IMR-90 (cell line): ENCODE data around the gene CASP8AP2. TPM values are rescaled to one million over a fixed set of nuclear protein-coding genes. Genes with fewer than 3 reads are reported as not detected.

ENCODE experiments used
- ATAC-seq: fragments of 200-7000 bp; cut with Tn5 transposase; 2 replicates; pipeline ENCODE4 v1.9.1; 2020; ENCODE audit warnings: low read depth, mild to moderate bottlenecking, moderate library complexity
- BruUV-seq: library from RNA; stranded (reverse); fragments of 400-500 nt; replicated peaks from 2 replicates; lab custom pipeline; 2021; lab: Mats Ljungman, UMichigan
- CTCF ChIA-PET: fragments of 300-600 bp; formaldehyde crosslinking; extraction: SDS; loops from one replicate; lab custom pipeline; 2021; ENCODE audit warnings: antibody characterized with exemption; lab: Yijun Ruan, JAX
- POLR2A ChIA-PET: fragments of 300-600 bp; sonication (Branson Sonifier 250); formaldehyde crosslinking; loops from one replicate; lab custom pipeline; 2022; ENCODE audit warnings: antibody characterized with exemption; ENCODE audit not compliant: unreplicated experiment; lab: Charles Lee
- DNase-seq: peaks from one replicate; pipeline ENCODE4 v3.0.0; 2013
- H2AFZ ChIP-seq: replicated peaks from 2 replicates; pipeline ENCODE3; 2013; ENCODE audit warnings: low read length, mild to moderate bottlenecking; ENCODE audit not compliant: poor library complexity
- H2AK5ac ChIP-seq: 2 replicates; pipeline ENCODE4 v1.6.1; 2013; ENCODE audit warnings: low read depth, low read length, inconsistent platforms
- H2AK9ac ChIP-seq: replicated peaks from 2 replicates; pipeline ENCODE3; 2013; ENCODE audit warnings: mild to moderate bottlenecking, low read depth, low read length, moderate library complexity; ENCODE audit not compliant: poor library complexity
- H2BK120ac ChIP-seq: 2 replicates; pipeline ENCODE4 v1.6.1; 2013; ENCODE audit warnings: low read depth, low read length, inconsistent platforms
- H2BK15ac ChIP-seq: 3 replicates; pipeline ENCODE4 v1.6.1; 2013; ENCODE audit warnings: low read depth, low read length, inconsistent platforms
- H2BK20ac ChIP-seq: 2 replicates; pipeline ENCODE4 v1.6.1; 2013; ENCODE audit warnings: low read depth, mild to moderate bottlenecking, inconsistent platforms, low read length, moderate library complexity
- H2BK5ac ChIP-seq: 2 replicates; pipeline ENCODE4 v1.6.1; 2013; ENCODE audit warnings: mild to moderate bottlenecking, low read depth, low read length, inconsistent platforms; ENCODE audit not compliant: poor library complexity, severe bottlenecking
- H3K14ac ChIP-seq: replicated peaks from 2 replicates; pipeline ENCODE4 v1.6.1; 2013; ENCODE audit warnings: low read depth, low read length, inconsistent platforms
- H3K18ac ChIP-seq: 2 replicates; pipeline ENCODE4 v1.6.1; 2013; ENCODE audit warnings: low read depth, low read length, control low read depth
- H3K23ac ChIP-seq: 2 replicates; pipeline ENCODE4 v1.6.1; 2013; ENCODE audit warnings: low read depth, low read length, inconsistent platforms
- H3K27ac ChIP-seq: 2 replicates; pipeline ENCODE4 v1.5.1; 2013; ENCODE audit warnings: mild to moderate bottlenecking, control low read depth, low read length; ENCODE audit not compliant: insufficient read depth
- H3K27me3 ChIP-seq: 2 replicates; pipeline ENCODE4 v1.6.1; 2013; ENCODE audit warnings: low read length; ENCODE audit not compliant: control insufficient read depth, insufficient read depth
- H3K36me3 ChIP-seq: 2 replicates; pipeline ENCODE4 v1.6.1; 2013; ENCODE audit warnings: low read length, mixed read lengths; ENCODE audit not compliant: control insufficient read depth, insufficient read depth
- H3K4ac ChIP-seq: 2 replicates; pipeline ENCODE4 v1.6.1; 2013; ENCODE audit warnings: low read depth, low read length, inconsistent platforms
- H3K4me1 ChIP-seq: 2 replicates; pipeline ENCODE4 v1.6.1; 2013; ENCODE audit warnings: low read length, mixed read lengths; ENCODE audit not compliant: control insufficient read depth, insufficient read depth
- H3K4me2 ChIP-seq: 2 replicates; pipeline ENCODE4 v1.6.1; 2013; ENCODE audit warnings: low read depth, mild to moderate bottlenecking, control low read depth, low read length, moderate library complexity
- H3K4me3 ChIP-seq: 2 replicates; pipeline ENCODE4 v1.5.1; 2013; ENCODE audit warnings: low read depth, mild to moderate bottlenecking, control low read depth, low read length, moderate library complexity; ENCODE audit not compliant: insufficient read depth
- H3K56ac ChIP-seq: 2 replicates; pipeline ENCODE4 v1.6.1; 2013; ENCODE audit warnings: low read length, inconsistent platforms; ENCODE audit not compliant: insufficient read depth; ENCODE audit errors: extremely low read depth
- H3K79me1 ChIP-seq, 2 experiments: 2 replicates each; pipeline ENCODE4 v1.6.1; 2013; ENCODE audit warnings: low read length in 2 of 2, inconsistent platforms in 1 of 2, low read depth in 1 of 2
- H3K9ac ChIP-seq: 2 replicates; pipeline ENCODE4 v1.6.1; 2013; ENCODE audit warnings: low read depth, low read length, control low read depth
- H3K9me1 ChIP-seq: 2 replicates; pipeline ENCODE4 v1.6.1; 2013; ENCODE audit warnings: low read length, inconsistent platforms; ENCODE audit not compliant: insufficient read depth
- H3K9me3 ChIP-seq: 2 replicates; pipeline ENCODE4 v1.6.1; 2013; ENCODE audit warnings: low read length; ENCODE audit not compliant: control insufficient read depth, insufficient read depth
- H4K20me1 ChIP-seq: 2 replicates; pipeline ENCODE4 v1.6.1; 2013; ENCODE audit warnings: low read length, inconsistent platforms; ENCODE audit not compliant: insufficient read depth
- H4K5ac ChIP-seq: 2 replicates; pipeline ENCODE4 v1.6.1; 2013; ENCODE audit warnings: mild to moderate bottlenecking, low read depth, low read length, control low read depth
- H4K8ac ChIP-seq, 2 experiments: 2 replicates each; pipeline ENCODE4 v1.6.1; 2013; ENCODE audit warnings: low read depth in 2 of 2, low read length in 2 of 2, control low read depth in 1 of 2, inconsistent platforms in 1 of 2
- H4K91ac ChIP-seq: 2 replicates; pipeline ENCODE4 v1.6.1; 2013; ENCODE audit warnings: low read depth, low read length, inconsistent platforms; ENCODE audit not compliant: insufficient read depth
- BHLHE40 ChIP-seq: fragments of 150-350 bp; IDR thresholded peaks from 2 replicates; pipeline ENCODE4 v1.6.1; 2016; ENCODE audit warnings: mild to moderate bottlenecking, low read depth, low read length
- CEBPB ChIP-seq: IDR thresholded peaks from 2 replicates; pipeline ENCODE4 v1.6.1; 2012; ENCODE audit warnings: low read depth, low read length, improper control_type of control experiment
- CHD1 ChIP-seq: IDR thresholded peaks from 2 replicates; pipeline ENCODE4 v1.6.1; 2012; ENCODE audit warnings: low read depth, low read length, improper control_type of control experiment
- ELK1 ChIP-seq: fragments of 150-350 bp; IDR thresholded peaks from 2 replicates; pipeline ENCODE4 v1.6.1; 2016; ENCODE audit warnings: low read depth, mild to moderate bottlenecking, low read length, moderate library complexity, borderline replicate concordance
- FOS ChIP-seq: fragments of 150-350 bp; IDR thresholded peaks from 2 replicates; pipeline ENCODE4 v1.6.1; 2016; ENCODE audit warnings: low read depth, low read length
- MAFK ChIP-seq: IDR thresholded peaks from 2 replicates; pipeline ENCODE4 v1.6.1; 2012; ENCODE audit warnings: low read depth, low read length, improper control_type of control experiment
- MAZ ChIP-seq: IDR thresholded peaks from 2 replicates; pipeline ENCODE4 v1.6.1; 2012; ENCODE audit warnings: low read depth, mild to moderate bottlenecking, low read length, improper control_type of control experiment, moderate library complexity, borderline replicate concordance
- MXI1 ChIP-seq: IDR thresholded peaks from 2 replicates; pipeline ENCODE4 v1.6.1; 2012; ENCODE audit warnings: low read depth, mild to moderate bottlenecking, low read length, moderate library complexity, borderline replicate concordance
- NFE2L2 ChIP-seq: fragments of 150-350 bp; IDR thresholded peaks from 2 replicates; pipeline ENCODE4 v1.6.1; 2016; ENCODE audit warnings: low read depth, mild to moderate bottlenecking, low read length
- POLR2A ChIP-seq: IDR thresholded peaks from 2 replicates; pipeline ENCODE4 v1.6.1; 2012; ENCODE audit warnings: mild to moderate bottlenecking, low read depth, low read length
- RAD21 ChIP-seq: IDR thresholded peaks from 2 replicates; pipeline ENCODE4 v1.6.1; 2012; ENCODE audit warnings: low read length, improper control_type of control experiment
- RCOR1 ChIP-seq: IDR thresholded peaks from 2 replicates; pipeline ENCODE4 v1.6.1; 2012; ENCODE audit warnings: mild to moderate bottlenecking, low read length, improper control_type of control experiment; ENCODE audit not compliant: insufficient replicate concordance
- RFX5 ChIP-seq: IDR thresholded peaks from 2 replicates; pipeline ENCODE4 v1.8.0; 2012; ENCODE audit warnings: low read depth, mild to moderate bottlenecking, low read length, moderate library complexity
- SMC3 ChIP-seq: fragments of 150-350 bp; IDR thresholded peaks from 2 replicates; pipeline ENCODE4 v1.6.1; 2016; ENCODE audit warnings: low read depth, mild to moderate bottlenecking, antibody characterized with exemption, low read length, moderate library complexity
- USF2 ChIP-seq: fragments of 150-350 bp; IDR thresholded peaks from 2 replicates; pipeline ENCODE4 v1.6.1; 2017; ENCODE audit warnings: mild to moderate bottlenecking, antibody characterized with exemption, low read length, low read depth
- WGBS, 2 experiments: methylation state at CpG; one replicate each; pipeline versions ENCODE4 v1.1.5 to v1.1.7; 2013; ENCODE audit warnings: missing lambda C conversion rate in 2 of 2; ENCODE audit not compliant: insufficient read length in 1 of 2; ENCODE audit errors: extremely low coverage in 2 of 2; 5-methylcytosine and 5-hydroxymethylcytosine counted together
- dilution Hi-C: fragments of 300-500 bp; cut with HindIII; formaldehyde crosslinking; loops from one replicate; pipeline ENCODE4 v1.14.3; 2018; ENCODE audit warnings: low sequenced_read_pairs; ENCODE audit not compliant: unreplicated experiment
- in situ Hi-C: fragments of 300-500 bp; cut with MboI; formaldehyde crosslinking; loops from 3 replicates; pipeline ENCODE4 v1.14.3; 2019; ENCODE audit warnings: low sequenced_read_pairs, inconsistent platforms, mixed read lengths
- intact Hi-C: fragments of 100-400 bp; cut with micrococcal nuclease; formaldehyde crosslinking; loops from 2 replicates; pipeline ENCODE4 v1.10.0; 2022
- polyA plus RNA-seq, 3 experiments: library from polyadenylated mRNA; depleted of rRNA; stranded (reverse); fragments of >200 nt; gene quantifications; 2 replicates each; pipeline ENCODE4 v1.2.3, GENCODE V29; 2012; ENCODE audit warnings: low replicate concordance in 1 of 3
- total RNA-seq: library from RNA; depleted of rRNA; stranded (reverse); fragments of >200 nt; gene quantifications from 2 replicates; pipeline ENCODE4 v1.2.3, GENCODE V29; 2012
- TF ChIP-seq, protein P1 (sequence below): conservative IDR thresholded peaks from 2 replicates; pipeline ENCODE4 v1.5.1; 2012; ENCODE audit warnings: mild to moderate bottlenecking, low read depth, low read length, improper control_type of control experiment

The CASP8AP2 gene
- total and polyA plus RNA-seq, 2 of the 4 experiments (the other 2 are of a cell fraction) = 5.0 to 11.1 TPM

- H4K8ac ChIP-seq = no peak overlapping the region
- H3K18ac ChIP-seq = no peak overlapping the region
- H3K14ac ChIP-seq = no peak overlapping the region
- no peak overlapping the region for H3K56ac ChIP-seq
- no peak overlapping the region for H2BK5ac ChIP-seq
- DNase-seq (no peak), ATAC-seq (no peak)
- no peak overlapping the region for H3K9ac ChIP-seq
- in situ Hi-C loops (no loop called here), intact Hi-C loops (no loop called here), dilution Hi-C loops (no loop called here)
- H2BK15ac ChIP-seq = no peak overlapping the region
- H4K20me1 ChIP-seq = no peaks in the 10 kb centered on the region
- no peaks in the 10 kb centered on the region for H3K4me1 ChIP-seq
- no peaks in the 10 kb centered on the region for H3K9me1 ChIP-seq
- H3K9me3 ChIP-seq = no peaks in the 10 kb centered on the region
- ChIA-PET POLR2A (no interaction called here), CTCF (interaction anchor here (0.6 kb wide), 1 partner anchor 31 kb away, joined by 3 read pairs; no protein-coding TSS in a partner anchor)
- H2AK9ac ChIP-seq = no peak overlapping the region
- H4K91ac ChIP-seq = no peak overlapping the region
- no peaks in the 10 kb centered on the region; a peak in 1 of 4 replicates for H3K79me1 ChIP-seq
- H3K4me3 ChIP-seq = no peak overlapping the region
- TF ChIP-seq FOS = no peak
- no peak for TF ChIP-seq NFE2L2
- TF ChIP-seq MAFK = no peak
- TF ChIP-seq SMC3 = no peak
- TF ChIP-seq ELK1 = no peak
- no peak for TF ChIP-seq CHD1
- TF ChIP-seq, protein P1, sequence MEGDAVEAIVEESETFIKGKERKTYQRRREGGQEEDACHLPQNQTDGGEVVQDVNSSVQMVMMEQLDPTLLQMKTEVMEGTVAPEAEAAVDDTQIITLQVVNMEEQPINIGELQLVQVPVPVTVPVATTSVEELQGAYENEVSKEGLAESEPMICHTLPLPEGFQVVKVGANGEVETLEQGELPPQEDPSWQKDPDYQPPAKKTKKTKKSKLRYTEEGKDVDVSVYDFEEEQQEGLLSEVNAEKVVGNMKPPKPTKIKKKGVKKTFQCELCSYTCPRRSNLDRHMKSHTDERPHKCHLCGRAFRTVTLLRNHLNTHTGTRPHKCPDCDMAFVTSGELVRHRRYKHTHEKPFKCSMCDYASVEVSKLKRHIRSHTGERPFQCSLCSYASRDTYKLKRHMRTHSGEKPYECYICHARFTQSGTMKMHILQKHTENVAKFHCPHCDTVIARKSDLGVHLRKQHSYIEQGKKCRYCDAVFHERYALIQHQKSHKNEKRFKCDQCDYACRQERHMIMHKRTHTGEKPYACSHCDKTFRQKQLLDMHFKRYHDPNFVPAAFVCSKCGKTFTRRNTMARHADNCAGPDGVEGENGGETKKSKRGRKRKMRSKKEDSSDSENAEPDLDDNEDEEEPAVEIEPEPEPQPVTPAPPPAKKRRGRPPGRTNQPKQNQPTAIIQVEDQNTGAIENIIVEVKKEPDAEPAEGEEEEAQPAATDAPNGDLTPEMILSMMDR = no peak
- TF ChIP-seq POLR2A = no peak
- TF ChIP-seq RAD21 = no peak
- TF ChIP-seq BHLHE40 = no peak
- TF ChIP-seq RFX5 = no peak
- no peak for TF ChIP-seq RCOR1
- TF ChIP-seq MXI1 = no peak
- TF ChIP-seq MAZ = no peak
- TF ChIP-seq USF2 = no peak
- TF ChIP-seq CEBPB = no peak
- WGBS, 2 experiments = no CpG with 5 or more reads among the region's 1 CpG
- no peak overlapping the region for H4K5ac ChIP-seq
- no peak overlapping the region for H2BK20ac ChIP-seq
- H3K4ac ChIP-seq = no peak overlapping the region
- H3K36me3 ChIP-seq = peaks cover 23% of the 10 kb centered on the region
- no peak overlapping the region for H3K4me2 ChIP-seq
- H2BK120ac ChIP-seq = no peak overlapping the region
- H2AFZ ChIP-seq = no peak overlapping the region
- BruUV-seq = no TSS peak
- H3K27ac ChIP-seq = no peak overlapping the region
- no peak overlapping the region for H3K23ac ChIP-seq
- H2AK5ac ChIP-seq = no peak overlapping the region
- H3K27me3 ChIP-seq = no peaks in the 10 kb centered on the region
These were observed 28.4 kb downstream of the CASP8AP2 start for GRCh38 chr6:89858041-89858440.
